Renal cortical epithelial cell (primary cell): ENCODE measurements around the gene MTHFR. TPM values are rescaled to one million over a fixed set of nuclear protein-coding genes. Genes with fewer than 3 reads are reported as not detected.

Source experiments
- DNase-seq: peaks from one replicate; pipeline ENCODE4 v3.0.0-alpha.2; 2011; ENCODE audit warnings: low read depth
- total RNA-seq: library from RNA; depleted of rRNA; stranded (reverse); fragments of >200 nt; gene quantifications from 2 replicates; pipeline ENCODE4 v1.2.3, GENCODE V29; 2014

Gene MTHFR
- total RNA-seq, result 11.3 and 19.8 TPM in 2 replicates

DNA sequence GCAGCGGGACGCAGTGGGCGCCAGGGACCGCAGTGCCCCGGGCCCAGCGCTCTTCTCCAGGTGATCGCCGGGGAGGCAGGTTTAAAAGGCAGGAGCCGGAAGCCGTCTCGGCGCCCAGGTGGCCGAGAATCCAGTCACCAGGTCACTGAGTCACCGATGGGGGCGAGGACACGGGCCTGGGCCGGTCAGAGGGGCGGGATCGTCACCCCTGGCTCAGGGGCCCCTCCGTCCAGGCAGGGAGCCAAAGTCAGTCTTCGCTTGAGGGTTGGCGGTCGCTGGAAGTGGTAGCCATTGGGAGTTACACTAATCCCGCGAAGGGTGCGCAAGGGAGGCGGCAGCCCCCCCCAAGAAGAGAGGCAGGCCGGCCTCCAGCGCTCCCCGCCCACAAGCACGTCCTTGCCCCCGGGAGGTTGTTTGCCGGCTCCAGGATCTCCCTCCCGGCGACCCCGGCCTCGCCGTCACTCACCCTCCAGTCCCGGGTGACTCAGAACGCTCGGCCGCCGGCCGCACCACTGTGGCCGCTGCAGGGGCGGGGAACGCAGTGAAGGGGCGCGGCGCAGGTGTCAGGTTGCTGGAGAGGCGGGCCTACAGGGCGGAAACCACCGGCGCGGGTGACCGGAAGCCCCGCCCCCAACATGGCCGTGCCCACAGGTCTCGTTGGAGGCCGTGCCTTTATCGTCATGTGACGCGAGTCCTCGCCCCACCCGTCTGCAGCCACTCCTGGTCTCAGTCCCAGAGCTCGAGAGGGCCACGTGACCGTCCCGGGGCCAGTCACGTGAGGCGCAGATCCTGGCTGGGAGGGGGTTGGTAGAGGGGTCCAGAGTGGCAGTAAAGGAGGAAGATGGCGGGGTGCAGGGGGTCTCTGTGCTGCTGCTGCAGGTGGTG, at the start of gene MTHFR, which contains the start of gene CLCN6:
Gene MTHFR (minus strand): TSS at position 543 of the 885 bp plus-strand sequence. CDS start 2,848 bp downstream, outside the sequence.
Gene CLCN6 (plus strand): TSS at position 770 of the 885 bp plus-strand sequence. CDS start 72 bp downstream, at position 842.
- DNase-seq, result peak; percentile 95

DNA sequence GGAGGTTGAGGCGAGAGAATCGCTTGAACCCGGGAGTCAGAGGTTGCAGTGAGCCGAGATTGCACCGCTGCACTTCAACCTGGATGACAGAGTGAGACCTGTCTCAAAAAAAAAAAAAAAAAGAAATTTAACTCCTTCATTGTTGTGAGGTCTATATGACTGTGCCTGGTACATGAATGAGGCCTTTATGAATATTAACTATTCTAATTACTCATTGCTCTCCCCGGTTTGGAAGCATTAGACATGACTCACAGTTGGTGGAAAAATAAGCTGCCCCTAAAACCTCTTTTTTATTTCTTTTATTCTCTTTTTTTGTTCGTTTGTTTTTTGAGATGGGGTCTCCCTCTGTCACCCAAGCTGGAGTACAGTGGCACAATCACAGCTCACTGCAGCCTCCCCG, 49.7 kb upstream of the MTHFR start:
- no peak for DNase-seq

DNA sequence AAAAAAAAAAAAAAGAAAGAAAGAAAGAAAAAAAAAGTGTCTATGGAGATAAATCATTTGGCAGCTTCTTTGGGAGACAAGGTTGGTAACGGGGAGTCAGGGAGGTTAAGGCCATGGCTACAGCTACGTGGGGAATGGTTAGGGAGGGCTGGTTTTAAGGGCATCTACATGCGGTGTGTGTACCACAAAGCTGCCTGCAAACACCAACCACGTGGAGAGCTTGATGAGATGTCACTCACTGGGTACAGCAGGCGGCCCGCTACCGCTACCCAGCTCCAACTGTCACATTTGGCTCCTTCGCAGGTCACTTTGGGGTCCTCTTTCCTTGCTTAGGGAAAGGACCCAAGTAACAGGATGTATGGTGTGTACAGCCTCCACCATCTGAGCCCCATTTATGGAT, 48.8 kb upstream of the MTHFR start:
- DNase-seq, result no peak

DNA sequence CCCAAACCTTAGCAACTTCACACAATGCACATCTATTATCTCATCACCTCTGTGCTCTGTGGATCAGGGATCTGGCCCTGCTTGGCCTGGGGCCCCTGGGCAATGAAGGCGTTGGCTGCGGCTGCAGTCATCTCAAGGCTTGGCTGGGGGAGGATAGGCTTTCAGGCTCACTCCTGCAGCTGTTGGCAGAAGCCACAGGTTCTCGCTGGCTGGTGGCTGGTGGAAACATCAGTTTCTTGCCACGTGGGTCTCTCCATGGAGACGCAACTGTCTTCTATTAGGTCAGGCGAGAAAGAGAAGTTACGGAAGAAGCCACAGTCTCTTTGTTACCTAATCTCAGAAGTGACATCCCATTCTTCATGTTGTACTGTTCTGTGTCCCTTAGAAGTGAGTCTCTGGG, 45.4 kb upstream of the MTHFR start:
- no peak for DNase-seq

DNA sequence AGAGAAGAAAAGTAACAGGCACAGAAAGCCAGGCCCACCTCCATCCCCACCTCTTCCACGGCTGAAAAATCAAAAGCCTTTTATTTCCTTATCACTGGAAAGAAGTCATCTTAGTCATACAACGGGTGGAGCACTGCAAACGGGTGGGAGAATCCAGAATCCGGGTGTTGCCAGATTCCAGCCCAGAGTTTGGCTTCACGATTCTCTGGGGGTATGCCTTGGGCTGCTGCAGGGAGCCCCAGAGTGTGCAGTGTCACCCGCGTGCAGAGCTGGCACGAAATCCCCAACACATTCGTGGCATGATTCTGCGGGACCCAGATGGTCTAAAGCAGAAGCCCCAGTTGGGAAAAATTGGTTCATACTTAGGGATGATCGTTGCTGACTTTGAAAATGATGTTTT, 44.4 kb upstream of the MTHFR start:
- DNase-seq, result no peak

DNA sequence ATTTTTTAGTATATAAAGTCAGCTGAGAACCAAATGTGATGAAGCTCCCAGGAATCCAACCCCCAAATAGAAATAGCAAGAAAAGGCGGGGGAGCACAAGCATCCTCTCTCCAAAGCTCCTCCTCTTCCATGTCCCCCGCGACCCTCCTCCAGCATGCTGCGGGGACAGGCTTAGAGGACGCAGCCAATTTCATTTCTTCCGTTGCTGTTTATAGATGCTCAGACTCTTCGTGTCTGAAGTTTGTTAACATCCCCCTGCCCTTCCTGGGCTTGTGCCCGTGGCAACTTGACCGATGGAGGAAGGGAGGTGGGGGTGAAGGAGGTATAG, 42.6 kb upstream of the MTHFR start:
- no peak for DNase-seq

DNA sequence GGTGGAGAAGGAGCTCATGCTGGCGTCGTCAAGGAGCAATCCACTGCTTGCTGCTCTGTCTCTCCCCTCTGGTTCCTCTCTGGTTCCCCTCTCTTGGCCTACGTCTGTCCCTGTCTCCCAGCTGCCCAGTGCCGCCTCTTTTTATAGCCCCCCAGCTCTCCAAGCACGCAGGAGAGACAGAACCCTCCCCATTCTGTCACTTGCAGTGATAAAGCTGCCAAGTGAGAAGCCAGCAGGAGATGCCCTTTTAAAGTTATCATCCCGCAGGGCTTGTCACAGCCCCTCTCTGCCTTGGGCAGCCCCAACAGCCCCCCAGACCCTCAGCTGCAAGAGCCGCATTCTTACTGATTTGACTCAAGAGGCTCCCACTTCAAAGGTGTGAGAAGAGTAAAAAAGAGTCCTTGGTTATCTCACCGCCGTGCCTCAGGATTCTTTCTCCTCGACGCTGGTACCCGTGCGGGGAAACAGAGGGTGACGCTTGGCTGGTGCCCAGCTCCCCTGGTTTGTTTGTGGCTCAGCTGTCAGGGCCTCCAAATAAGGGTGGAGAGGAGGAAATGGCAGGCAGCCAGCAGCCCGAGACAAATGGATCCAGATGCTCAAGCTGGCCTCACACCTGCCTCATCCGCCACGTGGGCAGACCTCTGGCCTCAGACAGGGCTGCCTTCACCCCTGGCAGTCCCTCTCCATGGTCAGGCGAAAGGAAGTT, 42.1 kb upstream of the MTHFR start, which contains the start of gene NPPA:
Gene NPPA (minus strand): TSS at position 117 of the 706 bp plus-strand sequence. CDS start 99 bp downstream, at position 18.
- DNase-seq, result no peak

DNA sequence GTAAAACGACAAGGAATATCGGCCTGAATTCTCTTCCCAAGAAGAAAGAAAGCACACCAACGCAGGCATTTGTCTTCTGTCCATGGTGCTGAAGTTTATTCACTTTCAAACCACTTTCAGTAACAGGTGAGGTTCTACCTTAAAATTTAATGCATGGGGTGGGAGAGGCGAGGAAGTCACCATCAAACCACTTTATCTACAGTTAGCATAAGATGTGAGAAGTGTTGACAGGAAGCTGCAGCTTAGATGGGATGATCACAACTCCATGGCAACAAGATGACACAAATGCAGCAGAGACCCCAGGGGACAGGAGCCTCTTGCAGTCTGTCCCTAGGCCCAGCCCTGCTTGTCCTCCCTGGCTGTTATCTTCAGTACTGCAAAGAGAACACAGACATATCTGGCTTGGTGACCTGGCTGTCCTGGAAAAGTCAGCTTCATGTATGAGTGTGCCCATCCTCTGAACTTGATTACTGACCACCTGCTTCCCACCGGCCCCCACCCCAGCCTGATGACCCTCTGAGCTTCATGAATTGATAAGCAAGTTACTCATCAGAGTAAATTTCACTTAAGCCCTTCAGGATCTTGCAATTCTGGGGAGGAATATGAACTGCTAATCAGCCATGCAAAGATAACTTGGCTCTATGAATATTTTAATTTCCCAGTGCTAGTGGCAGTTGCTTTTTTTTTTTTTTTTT, 40.0 kb upstream of the MTHFR start:
- peak; percentile 25 for DNase-seq

DNA sequence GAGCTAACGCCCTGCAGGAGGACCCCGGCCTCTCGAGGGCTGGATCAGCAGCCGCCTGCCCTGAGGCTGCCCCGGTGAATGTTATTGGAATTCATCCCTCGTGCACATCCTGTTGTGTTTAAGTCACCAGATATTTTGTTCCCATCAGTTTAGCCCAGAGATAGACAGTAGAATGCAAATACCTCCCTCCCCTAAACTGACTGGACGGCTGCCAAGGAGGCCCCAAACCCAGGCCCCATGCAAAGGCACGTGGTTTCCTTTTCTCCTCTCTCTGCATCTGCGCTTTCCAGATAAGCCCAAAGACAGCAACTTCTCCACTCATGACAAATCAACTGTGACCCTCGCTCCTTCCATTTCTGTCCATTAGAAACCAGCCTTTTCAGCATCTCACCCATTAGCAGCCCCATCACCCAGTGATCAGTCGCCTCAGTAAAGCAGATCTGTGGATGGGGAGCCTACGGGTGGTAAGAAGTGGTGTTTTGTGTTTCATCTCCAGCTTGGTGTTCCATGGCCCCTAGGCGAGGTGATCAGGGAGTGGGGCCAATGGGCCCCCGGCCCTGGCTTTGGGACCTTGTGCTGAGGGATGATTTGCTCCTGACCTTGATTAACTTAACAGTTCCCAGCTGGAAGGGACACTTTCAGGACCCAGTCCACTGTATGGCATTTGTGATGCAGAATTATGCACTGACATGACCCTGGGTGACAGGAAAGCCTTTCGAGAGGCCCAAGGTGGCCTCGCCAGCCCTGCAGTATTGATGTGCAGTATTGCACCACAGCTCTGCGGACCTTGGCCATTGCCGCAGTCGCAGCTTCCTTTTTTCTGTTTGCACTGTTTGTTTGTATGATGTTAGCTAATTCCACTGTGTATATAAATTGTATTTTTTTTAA, 36.6 kb upstream of the MTHFR start:
- no peak for DNase-seq

DNA sequence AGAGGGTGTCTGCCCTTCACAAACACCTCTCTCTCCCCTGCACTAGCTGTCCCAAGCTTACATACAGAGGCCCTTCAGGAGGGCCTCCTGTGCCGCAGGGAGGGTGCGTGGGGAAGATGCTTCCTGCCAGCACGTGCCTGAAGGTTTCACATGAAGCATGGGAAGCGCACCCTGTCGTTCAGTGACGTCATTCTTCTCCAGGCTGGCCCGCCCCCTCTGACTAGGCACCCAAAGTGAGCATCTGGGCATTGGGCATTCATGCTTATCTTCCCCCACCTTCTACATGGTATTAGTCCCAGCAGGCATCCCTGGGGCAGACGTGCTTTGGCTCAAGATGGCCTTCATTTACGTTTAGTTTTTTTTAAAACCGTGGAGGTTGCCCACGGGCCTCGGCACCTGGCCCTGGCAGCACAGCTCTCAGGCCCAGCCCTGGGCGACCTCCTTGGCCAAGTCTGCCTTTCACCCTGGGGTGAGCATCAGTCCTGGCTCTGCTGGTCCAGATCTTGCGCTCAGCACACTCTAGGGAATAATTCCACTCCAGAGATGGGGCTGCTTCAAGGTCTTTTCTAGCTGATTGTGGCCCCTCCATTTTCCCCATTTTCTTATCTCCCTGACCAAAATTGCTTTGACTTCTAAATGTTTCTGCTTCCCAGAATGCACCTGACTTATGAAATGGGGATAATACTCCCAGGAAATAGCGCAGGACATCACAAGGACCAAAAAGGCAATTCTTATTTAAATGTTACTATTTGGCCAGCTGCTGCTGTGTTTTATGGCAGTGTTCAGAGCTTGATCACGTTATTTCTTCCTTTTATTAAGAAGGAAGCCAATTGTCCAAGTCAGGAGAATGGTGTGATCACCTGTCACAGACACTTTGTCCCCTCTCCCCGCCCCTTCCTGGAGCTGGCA, 35.7 kb upstream of the MTHFR start:
- DNase-seq, result no peak

DNA sequence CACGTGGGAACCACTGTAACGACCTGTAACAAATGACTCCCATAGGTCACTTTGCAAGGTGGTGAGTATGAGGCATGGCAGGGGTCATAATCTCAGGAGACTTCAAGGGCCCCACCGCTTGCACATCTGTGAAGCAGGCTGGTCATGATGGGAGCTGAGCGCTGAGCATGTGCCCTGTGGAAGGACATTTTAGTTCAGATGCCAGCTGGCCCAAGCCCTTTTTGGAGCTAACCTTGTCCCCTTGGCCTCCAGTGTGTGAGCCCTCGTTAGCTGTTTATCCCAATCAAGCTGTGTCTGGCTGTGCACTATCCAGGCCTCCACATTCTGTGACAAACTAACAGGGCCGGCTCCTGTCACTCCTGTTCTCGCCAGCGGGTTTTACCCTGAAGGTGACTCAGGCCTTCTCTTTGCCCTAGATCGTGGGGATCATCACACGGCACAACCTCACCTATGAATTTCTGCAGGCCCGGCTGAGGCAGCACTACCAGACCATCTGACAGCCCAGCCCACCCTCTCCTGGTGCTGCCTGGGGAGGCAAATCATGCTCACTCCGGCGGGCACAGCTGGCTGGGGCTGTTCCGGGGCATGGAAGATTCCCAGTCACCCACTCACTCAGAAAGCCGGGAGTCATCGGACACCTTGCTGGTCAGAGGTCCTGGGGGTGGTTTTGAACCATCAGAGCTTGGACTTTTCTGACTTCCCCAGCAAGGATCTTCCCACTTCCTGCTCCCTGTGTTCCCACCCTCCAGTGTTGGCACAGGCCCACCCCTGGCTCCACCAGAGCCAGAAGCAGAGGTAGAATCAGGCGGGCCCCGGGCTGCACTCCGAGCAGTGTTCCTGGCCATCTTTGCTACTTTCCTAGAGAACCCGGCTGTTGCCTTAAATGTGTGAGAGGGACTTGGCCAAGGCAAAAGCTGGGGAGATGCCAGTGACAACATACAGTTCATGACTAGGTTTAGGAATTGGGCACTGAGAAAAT, 34.3 kb upstream of the MTHFR start:
- DNase-seq, result no peak

DNA sequence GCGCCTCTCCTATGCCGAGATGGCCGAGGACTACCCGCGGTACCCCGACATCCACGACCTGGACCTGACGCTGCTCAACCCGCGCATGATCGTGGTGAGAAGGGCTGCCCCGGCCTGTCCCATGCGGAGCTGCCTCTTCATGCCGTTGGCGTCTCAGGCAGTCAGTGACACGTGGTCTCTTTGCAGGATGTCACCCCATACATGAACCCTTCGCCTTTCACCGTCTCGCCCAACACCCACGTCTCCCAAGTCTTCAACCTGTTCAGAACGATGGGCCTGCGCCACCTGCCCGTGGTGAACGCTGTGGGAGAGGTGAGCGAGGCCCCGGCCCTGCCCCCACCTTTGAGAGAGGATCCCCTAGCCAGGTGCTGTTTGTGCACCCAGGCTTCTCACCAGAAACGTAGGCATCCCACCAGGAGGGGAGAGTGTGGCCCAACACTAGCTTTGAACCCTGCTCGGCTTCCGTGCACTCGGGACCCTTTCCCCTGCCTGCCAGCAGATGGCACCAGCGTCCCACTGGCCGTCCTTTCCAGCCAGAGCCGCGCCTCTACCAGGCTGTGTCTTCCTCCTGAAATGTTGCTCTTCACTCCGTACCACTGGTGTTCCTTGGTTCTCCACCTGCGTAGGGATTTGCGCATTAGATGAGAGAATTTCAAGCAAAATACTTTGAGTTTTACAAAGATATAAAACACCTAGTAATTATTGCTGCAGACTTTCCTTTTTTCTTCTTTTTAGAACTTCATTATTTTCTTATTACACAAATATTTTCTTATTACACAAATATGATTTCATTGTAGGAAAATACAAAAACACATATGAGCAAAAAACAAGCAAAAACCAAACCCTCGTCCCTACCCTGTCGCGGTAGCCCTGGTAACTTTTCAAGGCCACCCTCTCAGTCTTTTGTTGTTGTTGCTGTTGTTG, 32.8 kb upstream of the MTHFR start:
- peak; percentile 21 for DNase-seq

DNA sequence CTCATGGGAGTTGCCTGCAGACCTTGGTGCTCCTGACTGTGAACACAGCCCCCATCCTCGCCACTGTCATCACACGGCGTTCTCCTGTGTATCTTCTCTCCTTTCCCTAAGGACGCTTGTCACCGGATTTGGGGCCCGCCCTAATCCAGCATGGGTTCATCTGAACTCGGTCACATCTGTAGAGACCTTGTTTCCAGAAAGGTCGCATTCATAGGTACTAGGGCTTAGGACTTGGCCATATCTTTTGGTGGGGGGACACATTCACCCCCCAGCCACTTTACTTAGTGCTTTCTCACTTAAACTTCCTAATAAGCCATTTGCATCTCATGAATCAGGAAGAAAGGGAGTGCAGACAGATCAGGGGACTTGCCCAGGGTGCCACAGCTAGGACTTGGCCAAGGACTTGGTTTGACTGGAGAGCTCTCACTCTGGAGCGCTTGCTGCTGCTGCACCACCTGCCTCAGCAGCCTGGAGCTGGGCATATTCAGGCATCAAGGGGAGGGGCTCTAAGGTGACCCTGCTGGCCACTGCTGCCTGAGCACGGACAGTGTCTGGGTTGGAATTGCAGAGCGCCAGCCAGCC, 32.1 kb upstream of the MTHFR start:
- DNase-seq, result no peak

DNA sequence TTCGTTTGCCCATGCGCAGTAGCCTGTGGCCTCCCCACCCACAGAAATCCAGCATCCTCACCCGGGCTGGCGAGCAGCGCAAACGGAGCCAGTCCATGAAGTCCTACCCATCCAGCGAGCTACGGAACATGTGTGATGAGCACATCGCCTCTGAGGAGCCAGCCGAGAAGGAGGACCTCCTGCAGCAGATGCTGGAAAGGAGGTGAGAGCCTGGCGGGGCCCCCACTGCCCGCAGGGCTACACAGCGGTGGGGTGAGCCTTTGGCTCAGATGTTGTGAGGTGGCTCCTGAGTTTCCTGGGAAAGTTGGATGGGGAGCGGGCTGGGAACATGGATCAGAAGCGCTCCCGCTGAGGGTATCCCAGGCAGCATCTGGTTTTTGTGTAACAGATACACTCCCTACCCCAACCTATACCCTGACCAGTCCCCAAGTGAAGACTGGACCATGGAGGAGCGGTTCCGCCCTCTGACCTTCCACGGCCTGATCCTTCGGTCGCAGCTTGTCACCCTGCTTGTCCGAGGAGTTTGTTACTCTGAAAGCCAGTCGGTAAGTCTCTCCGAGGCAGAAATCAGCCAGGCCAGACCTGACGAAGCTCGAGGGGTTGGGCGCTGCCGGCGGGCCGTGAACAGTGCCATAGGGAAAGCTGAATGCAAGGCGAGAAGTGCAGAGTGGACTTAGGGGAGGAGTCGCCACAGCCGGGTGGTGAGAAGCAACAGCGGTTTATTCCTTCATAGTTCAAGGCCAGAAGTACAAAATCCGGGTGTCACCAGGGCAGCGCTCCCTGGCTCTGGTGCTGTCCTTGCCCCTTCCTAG, 31.4 kb upstream of the MTHFR start:
- DNase-seq, result no peak

DNA sequence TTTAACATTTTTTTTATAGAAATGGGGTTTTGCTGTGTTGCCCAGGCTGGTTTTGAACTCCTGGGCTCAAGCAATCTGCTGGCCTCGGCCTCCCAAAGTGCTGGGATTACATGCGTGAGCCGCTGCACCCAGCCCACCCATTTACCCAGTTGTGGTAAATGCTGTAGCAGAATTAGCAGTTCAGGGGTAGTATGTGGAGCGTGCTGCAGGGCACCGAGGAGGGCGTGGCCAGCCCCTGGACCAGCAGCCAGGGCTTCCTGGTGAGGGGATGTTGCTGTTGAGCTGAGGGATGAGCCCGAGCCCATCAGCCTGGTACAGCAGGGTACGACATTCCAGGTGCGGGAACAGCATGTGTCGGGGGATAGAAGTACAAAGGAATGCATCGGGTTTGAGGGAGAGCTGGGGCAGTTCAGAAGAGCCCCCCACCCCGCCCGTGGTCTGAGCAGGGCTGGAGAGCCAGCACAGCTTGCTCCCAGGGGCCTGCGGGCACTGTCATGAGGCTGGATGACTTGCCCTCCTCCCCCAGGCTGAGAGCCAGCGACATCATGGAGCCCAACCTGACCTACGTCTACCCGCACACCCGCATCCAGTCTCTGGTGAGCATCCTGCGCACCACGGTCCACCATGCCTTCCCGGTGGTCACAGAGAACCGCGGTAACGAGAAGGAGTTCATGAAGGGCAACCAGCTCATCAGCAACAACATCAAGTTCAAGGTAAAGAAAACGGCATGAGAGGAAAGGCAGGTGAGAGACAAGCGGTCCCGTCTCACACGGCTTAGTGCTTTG, 29.9 kb upstream of the MTHFR start:
- no peak for DNase-seq

DNA sequence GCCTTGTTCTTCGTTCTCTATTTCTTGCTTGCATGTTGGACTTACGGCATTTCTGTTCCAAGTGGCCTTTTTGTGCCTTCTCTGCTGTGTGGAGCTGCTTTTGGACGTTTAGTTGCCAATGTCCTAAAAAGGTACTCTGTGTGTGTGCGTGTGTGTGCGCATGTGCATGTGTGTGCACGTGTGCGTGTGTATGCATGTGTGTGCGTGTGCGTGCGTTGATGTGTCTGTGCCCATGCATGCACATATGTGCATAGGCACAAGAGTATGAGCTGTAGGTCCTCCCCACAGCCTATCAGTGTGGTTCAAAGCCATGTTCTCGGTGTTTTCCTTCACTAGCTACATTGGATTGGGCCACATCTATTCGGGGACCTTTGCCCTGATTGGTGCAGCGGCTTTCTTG, 28.1 kb upstream of the MTHFR start:
- DNase-seq, result no peak
